ENCODE results near the gene ELMO3. TPM values are rescaled to one million over a fixed set of nuclear protein-coding genes. Genes with fewer than 3 reads are reported as not detected.

The ELMO3 gene
- total RNA-seq, 1 experiment from 2014 or later: 8.6 TPM

DNA sequence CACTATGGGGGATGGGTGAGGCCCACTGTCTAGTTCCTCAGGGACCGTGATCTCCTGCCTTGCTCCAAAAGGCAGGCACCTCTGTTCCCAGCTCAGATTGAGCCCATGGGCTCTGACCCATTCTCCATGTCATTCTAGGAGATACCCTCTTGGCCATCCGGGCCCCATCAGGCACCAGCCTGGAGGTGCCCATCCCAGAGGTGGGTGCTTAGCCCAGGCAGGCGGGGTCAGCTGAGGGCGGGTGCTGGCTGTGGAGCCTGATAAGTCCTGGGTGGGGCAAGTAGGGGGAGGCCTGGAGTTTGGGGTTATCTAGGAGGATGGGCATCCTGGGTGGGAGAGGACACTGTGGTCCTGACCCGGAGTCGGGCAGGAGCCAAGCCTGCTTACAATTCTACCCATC is 4.7 kb upstream of the ELMO3 start:
- Histone ChIP-seq H3K27ac (ENCODE audit: insufficient read length, low read depth, low read length) (no peak overlapping the region), H4K91ac (ENCODE audit: insufficient read length, low read depth, low read length) (no peak overlapping the region), H3K14ac (ENCODE audit: insufficient read depth, low read length) (no peak overlapping the region), H3K79me2 (ENCODE audit: insufficient read depth, low read length) (peaks cover 13% of the 10 kb centered on the region; the same call in 1 of the 2 replicates), H2BK5ac (ENCODE audit: insufficient read length, low read length) (no peak overlapping the region), H3K23me2 (ENCODE audit: insufficient read length, low read depth, low read length, poor library complexity, severe bottlenecking) (peaks cover 8% of the 10 kb centered on the region), H3K4me2 (ENCODE audit: insufficient read depth, insufficient read length, low read length) (no peak overlapping the region), H3K79me1 (ENCODE audit: insufficient read depth, low read depth, low read length, poor library complexity, severe bottlenecking) (peaks cover 13% of the 10 kb centered on the region), H3K4me1 (ENCODE audit: insufficient read depth, low read length) (no peaks in the 10 kb centered on the region), H3K18ac (ENCODE audit: insufficient read length, low read depth, low read length) (no peak overlapping the region), H3K4ac (ENCODE audit: low read depth, low read length) (no peak overlapping the region), H2BK15ac (ENCODE audit: low read depth, low read length) (no peak overlapping the region), H2BK20ac (ENCODE audit: low read depth, low read length, poor library complexity, severe bottlenecking) (no peak overlapping the region), H2AFZ (ENCODE audit: low read length) (no peak overlapping the region), H3K56ac (ENCODE audit: insufficient read length, low read depth, low read length) (no peak overlapping the region), H3K9me3 (ENCODE audit: control insufficient read depth, low read depth, low read length) (no peaks in the 10 kb centered on the region), H3K9ac (ENCODE audit: extremely low read depth, insufficient read length, low read length) (no peak overlapping the region), H3K27me3 (ENCODE audit: insufficient read depth, low read length) (no peaks in the 10 kb centered on the region; the same call in 1 of the 2 replicates), H2BK12ac (ENCODE audit: insufficient read length, low read depth, low read length) (no peak overlapping the region), H2BK120ac (ENCODE audit: low read depth, low read length, poor library complexity, severe bottlenecking) (no peak overlapping the region), H3T11ph (ENCODE audit: low read length) (no peak overlapping the region), H2AK5ac (ENCODE audit: insufficient read length, low read length) (no peak overlapping the region), H4K5ac (ENCODE audit: insufficient read length, low read depth, low read length) (no peak overlapping the region), H4K20me1 (ENCODE audit: control insufficient read depth, insufficient read depth, insufficient read length) (no peaks in the 10 kb centered on the region), H4K8ac (replicated peaks; ENCODE audit: insufficient read length, low read depth, low read length) (no peak overlapping the region), H3K23ac (ENCODE audit: insufficient read length, low read depth, low read length) (no peak overlapping the region)
- peaks cover 40 to 59% (median 54%) of the 10 kb centered on the region in 3 experiments for H3K36me3 Mint-ChIP-seq (ENCODE audit: insufficient read depth in 1 of 3, low read depth in 3 of 3)
- H3K27me3 Mint-ChIP-seq (ENCODE audit: low read depth): 0 out of 2 replicates have a peak, but pooled peaks cover 2% of the 10 kb centered on the region
- DNase-seq: no peak
- H3K27ac Mint-ChIP-seq: no peak overlapping the region
- WGBS (ENCODE audit: extremely low coverage, insufficient read length, low lambda C conversion rate): no CpG with 5 or more reads among the region's 6 CpGs
- H3K9me3 Mint-ChIP-seq: no peaks in the 10 kb centered on the region; a peak in 1 of 5 replicates
- H3K4me1 Mint-ChIP-seq: peaks cover 23 to 35% of the 10 kb centered on the region in 2 experiments
- peak overlapping the region; percentile 86 to 93; a peak in 4 of 5 replicates for H3K4me3 Mint-ChIP-seq
- TF ChIP-seq CTCF (conservative IDR thresholded peaks at IDR 0.05): no peak

Measured in H9 (cell line).